BE2C (cell line): Measurements from ENCODE around the gene PHOX2B.
A peak's percentile ranks its signal among the peaks of the same experiment; 100 is the strongest.

Source experiments
- DNase-seq: peaks from one replicate; pipeline ENCODE4 v3.0.0-alpha.2; 2020
- H3K27me3 ChIP-seq: fragments of 250-450 bp; sonication (Bioruptor Pico); 2 replicates; pipeline ENCODE4 v1.5.1; 2020; ENCODE audit warnings: mild to moderate bottlenecking
- H3K36me3 ChIP-seq: fragments of 250-450 bp; sonication (Bioruptor Pico); 2 replicates; pipeline ENCODE4 v1.5.1; 2020; ENCODE audit warnings: mild to moderate bottlenecking
- H3K4me1 ChIP-seq: fragments of 250-450 bp; sonication (Bioruptor Pico); 2 replicates; pipeline ENCODE4 v1.5.1; 2020
- H3K4me3 ChIP-seq: 2 replicates; pipeline ENCODE4 v1.5.1; 2011; ENCODE audit warnings: low read depth, low read length
- H3K9me3 ChIP-seq: fragments of 250-450 bp; sonication (Bioruptor Pico); 2 replicates; pipeline ENCODE4 v1.5.1; 2020
- CTCF ChIP-seq: IDR thresholded peaks from 2 replicates; pipeline ENCODE4 v1.5.1; 2012; ENCODE audit warnings: mild to moderate bottlenecking, low read depth, low read length

Gene PHOX2B

GRCh38 chr4:41791557-41791956 lies 43.0 kb upstream of the PHOX2B start:
- Histone ChIP-seq H3K4me3 (no peak overlapping the region), H3K4me1 (peaks cover 32% of the 10 kb centered on the region), H3K27me3 (no peaks in the 10 kb centered on the region), H3K9me3 (no peaks in the 10 kb centered on the region), H3K36me3 (no peaks in the 10 kb centered on the region)
- peak; percentile 43 for TF ChIP-seq CTCF
- no peak for DNase-seq

- Histone ChIP-seq H3K4me1 (peaks cover 26% of the 10 kb centered on the region), H3K9me3 (no peaks in the 10 kb centered on the region), H3K36me3 (no peaks in the 10 kb centered on the region), H3K27me3 (no peaks in the 10 kb centered on the region), H3K4me3 (no peak overlapping the region)
- TF ChIP-seq CTCF: no peak
- no peak for DNase-seq
Observed at GRCh38 chr4:41787931-41788330, 39.4 kb upstream of the PHOX2B start.

GRCh38 chr4:41785665-41786064 lies 37.1 kb upstream of the PHOX2B start:
- Histone ChIP-seq H3K9me3 (no peaks in the 10 kb centered on the region), H3K4me1 (peaks cover 34% of the 10 kb centered on the region), H3K27me3 (no peaks in the 10 kb centered on the region), H3K4me3 (no peak overlapping the region), H3K36me3 (no peaks in the 10 kb centered on the region)
- no peak for TF ChIP-seq CTCF
- peak; percentile 30 for DNase-seq

- no peak for TF ChIP-seq CTCF
- Histone ChIP-seq H3K4me3 (no peak overlapping the region), H3K27me3 (no peaks in the 10 kb centered on the region), H3K36me3 (no peaks in the 10 kb centered on the region), H3K9me3 (no peaks in the 10 kb centered on the region), H3K4me1 (peaks cover 34% of the 10 kb centered on the region)
- DNase-seq: no peak
Observed at GRCh38 chr4:41784191-41784979, 35.9 kb upstream of the PHOX2B start.

- Histone ChIP-seq H3K36me3 (no peaks in the 10 kb centered on the region; the same call in 1 of the 2 replicates), H3K4me3 (no peak overlapping the region), H3K9me3 (no peaks in the 10 kb centered on the region; the same call in 1 of the 2 replicates), H3K27me3 (no peaks in the 10 kb centered on the region), H3K4me1 (peaks cover 13% of the 10 kb centered on the region)
- no peak for TF ChIP-seq CTCF
- no peak for DNase-seq
Observed at GRCh38 chr4:41776466-41776865, 27.9 kb upstream of the PHOX2B start.

GRCh38 chr4:41763729-41764128 lies 15.2 kb upstream of the PHOX2B start:
- H3K4me1 ChIP-seq: no peaks in the 10 kb centered on the region
- no peaks in the 10 kb centered on the region for H3K36me3 ChIP-seq
- no peak for DNase-seq
- TF ChIP-seq CTCF: no peak
- H3K4me3 ChIP-seq: no peak overlapping the region
- no peaks in the 10 kb centered on the region for H3K9me3 ChIP-seq
- H3K27me3 ChIP-seq: no peaks in the 10 kb centered on the region
